ENCODE results near the gene RASSF4. TPM values are rescaled to one million over a fixed set of nuclear protein-coding genes. Genes with fewer than 3 reads are reported as not detected.
A peak's percentile ranks its signal among the peaks of the same experiment; 100 is the strongest.

The RASSF4 gene
- total RNA-seq, 1 experiment from 2014 or later: 11.5 TPM

- Mint-ChIP-seq H3K36me3 (ENCODE audit: insufficient read depth in 1 of 3, low read depth in 3 of 3) (peaks cover 5 to 18% (median 9%) of the 10 kb centered on the region in 3 experiments; a peak in 6 of 7 replicates), H3K4me3 (no peak overlapping the region), H3K27ac (peak overlapping the region in 1 of 3 experiments; percentile 82; a peak in 1 of 7 replicates), H3K4me1 (peaks cover 33% of the 10 kb centered on the region in 2 experiments), H3K9me3 (no peaks in the 10 kb centered on the region), H3K27me3 (ENCODE audit: low read depth) (peaks cover 5% of the 10 kb centered on the region)
- Histone ChIP-seq H3K79me2 (ENCODE audit: insufficient read depth, low read length) (no peaks in the 10 kb centered on the region), H3K23ac (ENCODE audit: insufficient read length, low read depth, low read length) (no peak overlapping the region), H2AK5ac (ENCODE audit: insufficient read length, low read length) (no peak overlapping the region), H3K18ac (ENCODE audit: insufficient read length, low read depth, low read length) (no peak overlapping the region), H2BK20ac (ENCODE audit: low read depth, low read length, poor library complexity, severe bottlenecking) (no peak overlapping the region), H3K9ac (ENCODE audit: extremely low read depth, insufficient read length, low read length) (no peak overlapping the region), H4K20me1 (ENCODE audit: control insufficient read depth, insufficient read depth, insufficient read length) (no peaks in the 10 kb centered on the region), H3K27me3 (ENCODE audit: insufficient read depth, low read length) (no peaks in the 10 kb centered on the region), H2BK5ac (ENCODE audit: insufficient read length, low read length) (no peak overlapping the region), H3K14ac (ENCODE audit: insufficient read depth, low read length) (no peak overlapping the region), H2AFZ (ENCODE audit: low read length) (no peak overlapping the region), H3K56ac (ENCODE audit: insufficient read length, low read depth, low read length) (no peak overlapping the region), H4K8ac (replicated peaks; ENCODE audit: insufficient read length, low read depth, low read length) (no peak overlapping the region), H2BK120ac (ENCODE audit: low read depth, low read length, poor library complexity, severe bottlenecking) (no peak overlapping the region), H3T11ph (ENCODE audit: low read length) (no peak overlapping the region), H2BK12ac (ENCODE audit: insufficient read length, low read depth, low read length) (no peak overlapping the region), H3K4me1 (ENCODE audit: insufficient read depth, low read length) (peaks cover 12% of the 10 kb centered on the region), H3K23me2 (ENCODE audit: insufficient read length, low read depth, low read length, poor library complexity, severe bottlenecking) (peaks cover 11% of the 10 kb centered on the region), H4K91ac (ENCODE audit: insufficient read length, low read depth, low read length) (no peak overlapping the region), H4K5ac (ENCODE audit: insufficient read length, low read depth, low read length) (no peak overlapping the region), H3K79me1 (ENCODE audit: insufficient read depth, low read depth, low read length, poor library complexity, severe bottlenecking) (no peaks in the 10 kb centered on the region), H3K27ac (ENCODE audit: insufficient read length, low read depth, low read length) (no peak overlapping the region), H3K9me3 (ENCODE audit: control insufficient read depth, low read depth, low read length) (no peaks in the 10 kb centered on the region), H3K4ac (ENCODE audit: low read depth, low read length) (no peak overlapping the region), H3K4me2 (ENCODE audit: insufficient read depth, insufficient read length, low read length) (no peak overlapping the region), H2BK15ac (ENCODE audit: low read depth, low read length) (no peak overlapping the region)
- TF ChIP-seq CTCF (conservative IDR thresholded peaks at IDR 0.05): no peak
- DNase-seq: peak; percentile 14
- WGBS (ENCODE audit: extremely low coverage, insufficient read length, low lambda C conversion rate): no CpG with 5 or more reads among the region's 8 CpGs
Observed at GRCh38 chr10:44955413-44956070, 4.1 kb upstream of the RASSF4 start.
